Neural progenitor cell (in vitro differentiated cells): ENCODE results near the gene C10orf62. TPM values are rescaled to one million over a fixed set of nuclear protein-coding genes. Genes with fewer than 3 reads are reported as not detected.

Experiments
- DNase-seq: peaks from one replicate; pipeline ENCODE4 v3.0.0-alpha.2; 2016; ENCODE audit warnings: low spot score
- H2AFZ ChIP-seq: fragments of 200-600 bp; sonication (generic); replicated peaks from 2 replicates; pipeline ENCODE4 v1.6.1; 2016; ENCODE audit warnings: antibody characterized with exemption
- H3F3A ChIP-seq: fragments of 200-600 bp; sonication (generic); 2 replicates; pipeline ENCODE4 v1.6.1; 2016; ENCODE audit warnings: antibody characterized with exemption, low read depth
- H3K27ac ChIP-seq: fragments of 200-600 bp; sonication (generic); 2 replicates; pipeline ENCODE4 v1.5.1; 2016; ENCODE audit warnings: mild to moderate bottlenecking
- H3K27me3 ChIP-seq: fragments of 200-600 bp; sonication (generic); 2 replicates; pipeline ENCODE4 v1.6.1; 2016; ENCODE audit warnings: mild to moderate bottlenecking, moderate library complexity
- H3K36me3 ChIP-seq: fragments of 200-600 bp; sonication (generic); 2 replicates; pipeline ENCODE4 v1.5.1; 2016
- H3K4me1 ChIP-seq: fragments of 200-600 bp; sonication (generic); 2 replicates; pipeline ENCODE4 v1.6.1; 2016; ENCODE audit warnings: mixed run types
- H3K4me2 ChIP-seq: fragments of 200-600 bp; sonication (generic); 2 replicates; pipeline ENCODE4 v1.6.1; 2016
- H3K4me3 ChIP-seq: fragments of 200-600 bp; sonication (generic); 2 replicates; pipeline ENCODE4 v1.5.1; 2016
- H3K79me2 ChIP-seq: fragments of 200-600 bp; sonication (generic); 2 replicates; pipeline ENCODE4 v1.6.1; 2016; ENCODE audit warnings: low read depth
- H3K9ac ChIP-seq: fragments of 200-600 bp; sonication (generic); 2 replicates; pipeline ENCODE4 v1.6.1; 2016
- H3K9me3 ChIP-seq: fragments of 200-600 bp; sonication (generic); 2 replicates; pipeline ENCODE4 v1.5.1; 2016; ENCODE audit warnings: low read depth
- H4K20me1 ChIP-seq: fragments of 200-600 bp; sonication (generic); 2 replicates; pipeline ENCODE4 v1.6.1; 2016; ENCODE audit warnings: low read depth
- H3K27ac Mint-ChIP-seq: 3 replicates; pipeline ENCODE4 v1.8.0; 2021; ENCODE audit warnings: mixed read lengths
- H3K27me3 Mint-ChIP-seq: 2 replicates; pipeline ENCODE4 v1.8.0; 2022; ENCODE audit warnings: low read depth, mild to moderate bottlenecking, inconsistent platforms, moderate library complexity, mixed read lengths; ENCODE audit not compliant: insufficient read depth
- H3K36me3 Mint-ChIP-seq: 3 replicates; pipeline ENCODE4 v1.8.0; 2021; ENCODE audit warnings: mixed read lengths
- H3K4me1 Mint-ChIP-seq: 3 replicates; pipeline ENCODE4 v1.8.0; 2021; ENCODE audit warnings: mixed read lengths
- H3K4me3 Mint-ChIP-seq: 3 replicates; pipeline ENCODE4 v1.8.0; 2021; ENCODE audit warnings: mild to moderate bottlenecking, moderate library complexity, mixed read lengths
- H3K9me3 Mint-ChIP-seq: 3 replicates; pipeline ENCODE4 v1.8.0; 2020; ENCODE audit warnings: mixed read lengths
- EZH2 ChIP-seq: fragments of 200-600 bp; sonication (generic); IDR thresholded peaks from 2 replicates; pipeline ENCODE4 v1.6.1; 2017; ENCODE audit warnings: antibody characterized with exemption, mild to moderate bottlenecking, moderate library complexity
- EZH2phosphoT487 ChIP-seq: fragments of 200-600 bp; sonication (generic); IDR thresholded peaks from 2 replicates; pipeline ENCODE4 v1.6.1; 2017; ENCODE audit warnings: antibody characterized with exemption
- total RNA-seq: library from RNA; depleted of rRNA; stranded (reverse); fragments of >200 nt; gene quantifications from 2 replicates; pipeline ENCODE4 v1.2.3, GENCODE V29; 2015; ENCODE audit warnings: low replicate concordance
- TF ChIP-seq, protein P1 (sequence below): fragments of 200-600 bp; sonication (generic); IDR thresholded peaks from 2 replicates; pipeline ENCODE4 v1.5.1; 2017; ENCODE audit warnings: antibody characterized with exemption, mild to moderate bottlenecking

Gene C10orf62, protein sequence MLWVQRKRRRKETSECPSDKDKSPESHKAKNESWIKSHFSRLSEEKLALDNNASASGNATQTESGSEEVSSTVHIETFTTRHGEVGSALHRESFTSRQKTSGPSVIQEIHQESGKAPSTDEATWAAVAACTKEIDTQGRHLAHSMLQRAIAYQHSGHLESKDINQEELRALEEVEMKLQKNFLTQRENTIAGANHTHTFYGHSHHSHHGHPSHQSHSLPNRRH
- total RNA-seq: not detected in 2 replicates

DNA sequence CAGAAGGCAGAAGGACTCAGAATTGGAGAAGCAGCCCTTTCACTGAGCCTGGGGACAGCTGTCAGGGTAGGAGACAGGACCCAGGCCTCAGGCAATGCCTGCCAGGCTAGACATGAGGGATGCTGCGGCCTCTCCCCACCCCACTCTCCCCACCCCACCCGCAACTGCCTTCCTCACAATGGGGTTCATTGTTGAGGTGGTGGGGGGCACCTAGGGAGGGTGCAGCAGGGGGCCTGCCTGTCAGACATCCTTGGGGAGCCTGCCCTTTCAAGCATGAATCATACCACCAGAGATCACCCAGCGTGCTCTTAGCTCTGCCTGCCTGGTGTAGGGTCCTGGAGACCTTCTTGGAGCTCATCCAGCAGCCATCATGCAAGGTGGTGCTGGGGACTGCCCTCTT is at the start of gene C10orf62:
C10orf62 (plus strand) TSS at position 243 of the 400 bp plus-strand sequence. CDS start 177 bp downstream, outside the sequence.
- H3K9me3 ChIP-seq: no peaks in the 10 kb centered on the region
- H3K27me3 Mint-ChIP-seq: peaks cover 4% of the 10 kb centered on the region
- TF ChIP-seq EZH2 (no peak), EZH2phosphoT487 (no peak)
- TF ChIP-seq, protein P1, sequence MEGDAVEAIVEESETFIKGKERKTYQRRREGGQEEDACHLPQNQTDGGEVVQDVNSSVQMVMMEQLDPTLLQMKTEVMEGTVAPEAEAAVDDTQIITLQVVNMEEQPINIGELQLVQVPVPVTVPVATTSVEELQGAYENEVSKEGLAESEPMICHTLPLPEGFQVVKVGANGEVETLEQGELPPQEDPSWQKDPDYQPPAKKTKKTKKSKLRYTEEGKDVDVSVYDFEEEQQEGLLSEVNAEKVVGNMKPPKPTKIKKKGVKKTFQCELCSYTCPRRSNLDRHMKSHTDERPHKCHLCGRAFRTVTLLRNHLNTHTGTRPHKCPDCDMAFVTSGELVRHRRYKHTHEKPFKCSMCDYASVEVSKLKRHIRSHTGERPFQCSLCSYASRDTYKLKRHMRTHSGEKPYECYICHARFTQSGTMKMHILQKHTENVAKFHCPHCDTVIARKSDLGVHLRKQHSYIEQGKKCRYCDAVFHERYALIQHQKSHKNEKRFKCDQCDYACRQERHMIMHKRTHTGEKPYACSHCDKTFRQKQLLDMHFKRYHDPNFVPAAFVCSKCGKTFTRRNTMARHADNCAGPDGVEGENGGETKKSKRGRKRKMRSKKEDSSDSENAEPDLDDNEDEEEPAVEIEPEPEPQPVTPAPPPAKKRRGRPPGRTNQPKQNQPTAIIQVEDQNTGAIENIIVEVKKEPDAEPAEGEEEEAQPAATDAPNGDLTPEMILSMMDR: no peak

DNA sequence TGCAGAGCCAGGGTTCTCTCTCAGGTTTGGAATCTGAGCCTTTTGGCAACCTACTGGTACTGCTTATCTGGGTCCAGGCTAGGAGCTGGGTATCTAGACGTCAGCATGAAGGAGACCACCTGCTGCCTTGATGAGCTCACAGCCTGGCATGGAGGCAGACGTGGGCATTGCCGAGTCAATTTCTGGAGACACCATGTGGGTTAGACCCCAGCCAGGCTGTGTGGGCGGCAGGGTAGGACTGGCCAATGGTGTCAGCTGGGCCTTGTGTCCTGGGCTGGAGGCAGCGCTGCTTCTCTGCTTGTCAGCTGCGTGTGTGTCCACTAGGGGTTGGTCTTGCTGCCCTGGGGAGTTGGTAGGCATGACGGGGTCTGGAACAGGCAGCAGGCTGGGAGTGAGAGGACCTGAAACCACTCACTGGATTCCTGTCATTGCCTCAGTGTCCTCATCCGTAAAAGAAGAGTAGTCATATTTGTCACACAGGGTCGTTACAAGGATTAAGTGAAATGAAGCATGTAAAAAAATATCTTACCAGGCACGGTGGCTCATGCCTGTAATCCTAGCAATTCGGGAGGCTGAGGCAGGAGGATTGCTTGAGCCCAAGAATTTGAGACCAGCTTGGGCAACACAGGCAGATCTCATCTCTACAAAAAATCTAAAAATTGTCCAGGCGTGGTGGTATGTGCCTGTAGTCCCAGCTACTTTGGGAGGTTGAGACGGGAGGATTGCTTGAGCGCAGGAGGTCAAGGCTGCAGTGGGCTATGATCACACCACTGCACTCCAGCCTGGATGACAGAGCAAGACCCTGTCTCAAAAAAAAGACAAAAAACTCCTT is 48.6 kb upstream of the C10orf62 start:
- Histone ChIP-seq H3K27ac (no peak overlapping the region), H3K36me3 (no peaks in the 10 kb centered on the region), H3K4me2 (no peak overlapping the region), H3F3A (peaks cover 11% of the 10 kb centered on the region), H3K79me2 (no peaks in the 10 kb centered on the region), H3K4me1 (peaks cover 18% of the 10 kb centered on the region), H3K27me3 (no peaks in the 10 kb centered on the region), H2AFZ (no peak overlapping the region), H3K9me3 (no peaks in the 10 kb centered on the region), H3K4me3 (no peak overlapping the region), H3K9ac (no peak overlapping the region), H4K20me1 (no peaks in the 10 kb centered on the region)
- DNase-seq: no peak
- Mint-ChIP-seq H3K27ac (peak overlapping the region; percentile 53), H3K36me3 (no peaks in the 10 kb centered on the region), H3K9me3 (no peaks in the 10 kb centered on the region), H3K27me3 (peaks cover 2% of the 10 kb centered on the region), H3K4me3 (no peak overlapping the region), H3K4me1 (peaks cover 49% of the 10 kb centered on the region)
- TF ChIP-seq EZH2phosphoT487 (no peak), EZH2 (no peak)
- TF ChIP-seq, protein P1: peak; percentile 4

More for the DNA sequence above, at the start of gene C10orf62:
- H3K27me3 ChIP-seq: no peaks in the 10 kb centered on the region
- no peaks in the 10 kb centered on the region for H3K36me3 ChIP-seq
- no peaks in the 10 kb centered on the region for H3K4me1 ChIP-seq
- no peak within 1 kb of the TSS for H2AFZ ChIP-seq
- Mint-ChIP-seq H3K27ac (no peak within 1 kb of the TSS), H3K9me3 (no peaks in the 10 kb centered on the region), H3K36me3 (no peaks in the 10 kb centered on the region), H3K4me3 (no peak within 1 kb of the TSS), H3K4me1 (peaks cover 8% of the 10 kb centered on the region)
- H3K79me2 ChIP-seq: no peaks in the 10 kb centered on the region
- no peak within 1 kb of the TSS for H3K9ac ChIP-seq
- DNase-seq: no peak
- H3K4me3 ChIP-seq: no peak within 1 kb of the TSS
- H3K27ac ChIP-seq: no peak within 1 kb of the TSS
- H4K20me1 ChIP-seq: no peaks in the 10 kb centered on the region
- no peaks in the 10 kb centered on the region for H3F3A ChIP-seq
- no peak within 1 kb of the TSS for H3K4me2 ChIP-seq

GRCh38 chr10:97542169-97543024 is 47.1 kb upstream of the C10orf62 start:
- H3K4me1 Mint-ChIP-seq: peaks cover 55% of the 10 kb centered on the region
- peaks cover 2% of the 10 kb centered on the region for H3K27me3 Mint-ChIP-seq
- Histone ChIP-seq H3K27ac (peak overlapping the region; percentile 77), H4K20me1 (no peaks in the 10 kb centered on the region), H2AFZ (no peak overlapping the region), H3K9me3 (no peaks in the 10 kb centered on the region), H3K4me3 (no peak overlapping the region), H3K9ac (peak overlapping the region; percentile 12), H3K79me2 (no peaks in the 10 kb centered on the region), H3F3A (peaks cover 11% of the 10 kb centered on the region), H3K4me2 (peak overlapping the region; percentile 33), H3K4me1 (peaks cover 18% of the 10 kb centered on the region), H3K36me3 (no peaks in the 10 kb centered on the region), H3K27me3 (no peaks in the 10 kb centered on the region)
- peak overlapping the region; percentile 98 for H3K27ac Mint-ChIP-seq
- DNase-seq: peak; percentile 38
- H3K4me3 Mint-ChIP-seq: no peak overlapping the region
- no peaks in the 10 kb centered on the region for H3K36me3 Mint-ChIP-seq
- TF ChIP-seq EZH2phosphoT487: no peak
- TF ChIP-seq, protein P1: no peak
- no peak for TF ChIP-seq EZH2
- no peaks in the 10 kb centered on the region for H3K9me3 Mint-ChIP-seq
